Trophoblast cell (in vitro differentiated cells and primary cell): ENCODE data around the gene EHD2.

Experiments used
- DNase-seq, 2 donors: peaks; one replicate each; pipeline ENCODE4 v3.0.0-alpha.2; 2016
- H2AFZ ChIP-seq: 2 replicates; pipeline ENCODE4 v1.6.1; 2013; ENCODE audit warnings: low read length, moderate library complexity, mild to moderate bottlenecking; ENCODE audit not compliant: insufficient read depth, poor library complexity
- H2AK5ac ChIP-seq: 2 replicates; pipeline ENCODE4 v1.6.1; 2013; ENCODE audit warnings: mild to moderate bottlenecking, low read length
- H2BK120ac ChIP-seq: 2 replicates; pipeline ENCODE4 v1.6.1; 2013; ENCODE audit warnings: low read length, mild to moderate bottlenecking, moderate library complexity; ENCODE audit not compliant: insufficient read depth, poor library complexity
- H2BK12ac ChIP-seq: 2 replicates; pipeline ENCODE4 v1.6.1; 2013; ENCODE audit warnings: mild to moderate bottlenecking, low read length, moderate library complexity
- H2BK5ac ChIP-seq: 2 replicates; pipeline ENCODE4 v1.6.1; 2013; ENCODE audit warnings: low read length, low read depth, moderate library complexity, mild to moderate bottlenecking; ENCODE audit not compliant: poor library complexity
- H3K14ac ChIP-seq: 2 replicates; pipeline ENCODE4 v1.6.1; 2013; ENCODE audit warnings: mild to moderate bottlenecking, low read length
- H3K18ac ChIP-seq: 2 replicates; pipeline ENCODE4 v1.6.1; 2013; ENCODE audit warnings: mild to moderate bottlenecking, low read length
- H3K23ac ChIP-seq: 2 replicates; pipeline ENCODE4 v1.6.1; 2013; ENCODE audit warnings: low read length
- H3K27ac ChIP-seq: 2 replicates; pipeline ENCODE4 v1.5.1; 2013; ENCODE audit warnings: low read depth, mild to moderate bottlenecking, inconsistent platforms, low read length, moderate library complexity
- H3K27me3 ChIP-seq: 2 replicates; pipeline ENCODE4 v1.6.1; 2013; ENCODE audit warnings: inconsistent platforms, mild to moderate bottlenecking, low read length, moderate library complexity; ENCODE audit not compliant: insufficient read depth
- H3K36me3 ChIP-seq, 2 experiments: 1 replicate in 1 of 2; 2 replicates in 1 of 2; pipeline ENCODE4 v1.6.1; 2013; ENCODE audit warnings: low read length in 2 of 2, mild to moderate bottlenecking in 2 of 2, moderate library complexity in 1 of 2; ENCODE audit not compliant: insufficient read depth in 2 of 2, control insufficient read depth in 1 of 2
- H3K4ac ChIP-seq: 2 replicates; pipeline ENCODE4 v1.6.1; 2013; ENCODE audit warnings: low read depth, mild to moderate bottlenecking, low read length, moderate library complexity
- H3K4me1 ChIP-seq, 2 experiments: 1 replicate in 1 of 2; 2 replicates in 1 of 2; pipeline ENCODE4 v1.6.1; 2013; ENCODE audit warnings: low read length in 2 of 2, mild to moderate bottlenecking in 2 of 2, moderate library complexity in 1 of 2; ENCODE audit not compliant: insufficient read depth in 2 of 2, control insufficient read depth in 1 of 2
- H3K4me2 ChIP-seq: 2 replicates; pipeline ENCODE4 v1.6.1; 2013; ENCODE audit warnings: inconsistent platforms, mild to moderate bottlenecking, low read length, moderate library complexity
- H3K4me3 ChIP-seq: 2 replicates; pipeline ENCODE4 v1.5.1; 2013; ENCODE audit warnings: mild to moderate bottlenecking, low read depth, low read length, inconsistent platforms
- H3K79me1 ChIP-seq: one replicate; pipeline ENCODE4 v1.6.1; 2013; ENCODE audit warnings: low read length
- H3K79me2 ChIP-seq: 2 replicates; pipeline ENCODE4 v1.6.1; 2013; ENCODE audit warnings: low read length, mild to moderate bottlenecking; ENCODE audit not compliant: control insufficient read depth, insufficient read depth, poor library complexity
- H3K9ac ChIP-seq: 2 replicates; pipeline ENCODE4 v1.6.1; 2013; ENCODE audit warnings: mild to moderate bottlenecking, low read length
- H3K9me3 ChIP-seq: 2 replicates; pipeline ENCODE4 v1.6.1; 2013; ENCODE audit warnings: low read depth, mild to moderate bottlenecking, control low read depth, inconsistent platforms, low read length; ENCODE audit not compliant: insufficient read depth
- H4K12ac ChIP-seq: 2 replicates; pipeline ENCODE4 v1.6.1; 2013; ENCODE audit warnings: low read depth, mild to moderate bottlenecking, low read length, moderate library complexity
- H4K8ac ChIP-seq: 2 replicates; pipeline ENCODE4 v1.6.1; 2013; ENCODE audit warnings: low read depth, mild to moderate bottlenecking, low read length, moderate library complexity
- H4K91ac ChIP-seq: one replicate; pipeline ENCODE4 v1.6.1; 2013; ENCODE audit warnings: low read depth, mild to moderate bottlenecking, low read length, moderate library complexity
- WGBS: extraction: QIAGEN DNeasy Blood & Tissue Kit; methylation state at CpG from one replicate; pipeline ENCODE4 v1.1.7; 2013; ENCODE audit warnings: missing lambda C conversion rate; ENCODE audit not compliant: insufficient read length, insufficient coverage; ENCODE audit errors: extremely low coverage; 5-methylcytosine and 5-hydroxymethylcytosine counted together

EHD2 gene

GRCh38 chr19:47691782-47692181 is 21.4 kb upstream of the EHD2 start:
- DNase-seq, result no peak
- no peak overlapping the region for H2BK120ac ChIP-seq
- no peaks in the 10 kb centered on the region for H3K4me1 ChIP-seq
- WGBS, result no CpG with 5 or more reads among the region's 7 CpGs
- no peak overlapping the region for H4K8ac ChIP-seq
- no peak overlapping the region for H2BK5ac ChIP-seq
- no peak overlapping the region for H3K14ac ChIP-seq
- no peak overlapping the region for H3K27ac ChIP-seq
- no peak overlapping the region for H2AK5ac ChIP-seq
- no peak overlapping the region for H4K91ac ChIP-seq
- no peak overlapping the region for H2AFZ ChIP-seq
- no peak overlapping the region for H4K12ac ChIP-seq
- peaks cover 33 to 43% of the 10 kb centered on the region in 2 experiments for H3K36me3 ChIP-seq
- no peaks in the 10 kb centered on the region for H3K79me1 ChIP-seq
- H3K9me3 ChIP-seq, result no peaks in the 10 kb centered on the region
- no peak overlapping the region for H3K4me2 ChIP-seq
- no peaks in the 10 kb centered on the region for H3K79me2 ChIP-seq
- no peak overlapping the region for H3K4me3 ChIP-seq
- H3K4ac ChIP-seq, result no peak overlapping the region
- no peak overlapping the region for H3K18ac ChIP-seq
- H3K9ac ChIP-seq, result no peak overlapping the region
- no peak overlapping the region for H3K23ac ChIP-seq
- H2BK12ac ChIP-seq, result no peak overlapping the region
- H3K27me3 ChIP-seq, result no peaks in the 10 kb centered on the region

GRCh38 chr19:47693489-47693888 is 19.7 kb upstream of the EHD2 start:
- Histone ChIP-seq H3K18ac (no peak overlapping the region), H4K91ac (no peak overlapping the region), H3K4ac (no peak overlapping the region), H4K8ac (no peak overlapping the region), H3K36me3 (peaks cover 37 to 44% of the 10 kb centered on the region in 2 experiments), H3K79me2 (no peaks in the 10 kb centered on the region), H2BK5ac (no peak overlapping the region), H2AFZ (no peak overlapping the region), H3K9ac (no peak overlapping the region), H3K4me1 (no peaks in the 10 kb centered on the region), H3K27me3 (no peaks in the 10 kb centered on the region), H2BK12ac (no peak overlapping the region), H3K79me1 (no peaks in the 10 kb centered on the region), H3K14ac (no peak overlapping the region), H3K27ac (no peak overlapping the region), H3K4me2 (no peak overlapping the region), H3K9me3 (no peaks in the 10 kb centered on the region), H2BK120ac (no peak overlapping the region), H2AK5ac (no peak overlapping the region), H4K12ac (no peak overlapping the region), H3K23ac (no peak overlapping the region), H3K4me3 (no peak overlapping the region)
- no CpG with 5 or more reads among the region's 17 CpGs for WGBS
- no peak for DNase-seq

- WGBS, result no CpG with 5 or more reads among the region's 14 CpGs
- no peak overlapping the region for H3K23ac ChIP-seq
These were observed 19.3 kb upstream of the EHD2 start for GRCh38 chr19:47693903-47694302.

GRCh38 chr19:47694466-47695273 is 18.6 kb upstream of the EHD2 start:
- H3K23ac ChIP-seq, result no peak overlapping the region
- no peak overlapping the region for H2AFZ ChIP-seq
- H3K27ac ChIP-seq, result no peak overlapping the region
- no peaks in the 10 kb centered on the region for H3K27me3 ChIP-seq
- WGBS, result no CpG with 5 or more reads among the region's 28 CpGs
- no peak overlapping the region for H3K9ac ChIP-seq
- no peak overlapping the region for H2BK5ac ChIP-seq
- H2BK120ac ChIP-seq, result no peak overlapping the region
- no peak overlapping the region for H3K4me3 ChIP-seq
- H3K4me2 ChIP-seq, result no peak overlapping the region
- H3K4ac ChIP-seq, result no peak overlapping the region
- no peak overlapping the region for H3K14ac ChIP-seq
- no peak overlapping the region for H4K91ac ChIP-seq
- H2BK12ac ChIP-seq, result no peak overlapping the region
- H4K12ac ChIP-seq, result no peak overlapping the region
- no peak for DNase-seq
- no peaks in the 10 kb centered on the region for H3K79me2 ChIP-seq
- H3K4me1 ChIP-seq, result no peaks in the 10 kb centered on the region
- H3K18ac ChIP-seq, result no peak overlapping the region
- peaks cover 48 to 55% of the 10 kb centered on the region in 2 experiments for H3K36me3 ChIP-seq
- H3K9me3 ChIP-seq, result no peaks in the 10 kb centered on the region
- H3K79me1 ChIP-seq, result no peaks in the 10 kb centered on the region
- no peak overlapping the region for H2AK5ac ChIP-seq
- no peak overlapping the region for H4K8ac ChIP-seq

More at GRCh38 chr19:47693903-47694302, 19.3 kb upstream of the EHD2 start:
- Histone ChIP-seq H4K12ac (no peak overlapping the region), H3K4me2 (no peak overlapping the region), H2BK5ac (no peak overlapping the region), H2BK12ac (no peak overlapping the region), H4K91ac (no peak overlapping the region), H3K18ac (no peak overlapping the region), H2AFZ (no peak overlapping the region), H3K79me2 (no peaks in the 10 kb centered on the region), H3K4me3 (no peak overlapping the region), H3K9me3 (no peaks in the 10 kb centered on the region), H3K4ac (no peak overlapping the region), H2AK5ac (no peak overlapping the region), H2BK120ac (no peak overlapping the region), H3K79me1 (no peaks in the 10 kb centered on the region), H3K4me1 (no peaks in the 10 kb centered on the region), H3K27me3 (no peaks in the 10 kb centered on the region), H3K14ac (no peak overlapping the region), H3K36me3 (peaks cover 41 to 48% of the 10 kb centered on the region in 2 experiments), H3K27ac (no peak overlapping the region), H4K8ac (no peak overlapping the region), H3K9ac (no peak overlapping the region)
- no peak for DNase-seq
